ENCODE measurements around the gene FAM124B.

GRCh38 chr2:224359569-224359968, 42.3 kb downstream of the FAM124B start:
- TF ChIP-seq CTCF (optimal IDR thresholded peaks at IDR 0.05 in 1 of 3, IDR thresholded peaks at IDR 0.05 in 1 of 3, conservative IDR thresholded peaks at IDR 0.05 in 1 of 3; ENCODE audit: extremely low read depth in 1 of 3, insufficient read depth in 2 of 3, low read length in 3 of 3) (peak in 2 of 3 experiments; percentile 33 to 60), EZH2 (IDR thresholded peaks at IDR 0.05; ENCODE audit: low read length) (no peak)

Measured in keratinocyte (primary cell).